Bronchial epithelial cell (primary cell): Measurements from ENCODE around the gene RCAN2. TPM values are rescaled to one million over a fixed set of nuclear protein-coding genes. Genes with fewer than 3 reads are reported as not detected.

Source experiments
- DNase-seq: peaks from one replicate; pipeline ENCODE4 v3.0.0-alpha.2; 2010; ENCODE audit warnings: low read depth
- FAIRE-seq: peaks from 2 replicates; lab custom pipeline; 2011; peaks lifted over from hg19 to GRCh38; lab: Jason Lieb, UNC
- H3K27me3 ChIP-seq: 2 replicates; pipeline ENCODE4 v1.5.1; 2011; ENCODE audit warnings: low read length; ENCODE audit not compliant: control insufficient read depth, insufficient read depth
- H3K36me3 ChIP-seq: 2 replicates; pipeline ENCODE4 v1.5.1; 2011; ENCODE audit warnings: low read length; ENCODE audit not compliant: control insufficient read depth, insufficient read depth
- H3K4me3 ChIP-seq: 2 replicates; pipeline ENCODE4 v1.5.1; 2011; ENCODE audit warnings: mild to moderate bottlenecking, low read depth, low read length, control low read depth
- total RNA-seq: library from RNA; depleted of rRNA; stranded (reverse); fragments of >200 nt; gene quantifications from 2 replicates; pipeline ENCODE4 v1.2.1, GENCODE V29; 2014
- TF ChIP-seq, protein P1 (sequence below): IDR thresholded peaks from 2 replicates; pipeline ENCODE4 v1.5.1; 2011; ENCODE audit warnings: mild to moderate bottlenecking, moderate library complexity, low read length, control low read depth, inconsistent platforms; ENCODE audit not compliant: insufficient read depth, severe bottlenecking

RCAN2 gene
- total RNA-seq, 1 donor from 2014 or later = under 0.01 TPM

- FAIRE-seq (no peak), DNase-seq (peak; percentile 73)
- Histone ChIP-seq H3K27me3 (no peaks in the 10 kb centered on the region), H3K36me3 (no peaks in the 10 kb centered on the region), H3K4me3 (no peak overlapping the region)
- TF ChIP-seq, protein P1, sequence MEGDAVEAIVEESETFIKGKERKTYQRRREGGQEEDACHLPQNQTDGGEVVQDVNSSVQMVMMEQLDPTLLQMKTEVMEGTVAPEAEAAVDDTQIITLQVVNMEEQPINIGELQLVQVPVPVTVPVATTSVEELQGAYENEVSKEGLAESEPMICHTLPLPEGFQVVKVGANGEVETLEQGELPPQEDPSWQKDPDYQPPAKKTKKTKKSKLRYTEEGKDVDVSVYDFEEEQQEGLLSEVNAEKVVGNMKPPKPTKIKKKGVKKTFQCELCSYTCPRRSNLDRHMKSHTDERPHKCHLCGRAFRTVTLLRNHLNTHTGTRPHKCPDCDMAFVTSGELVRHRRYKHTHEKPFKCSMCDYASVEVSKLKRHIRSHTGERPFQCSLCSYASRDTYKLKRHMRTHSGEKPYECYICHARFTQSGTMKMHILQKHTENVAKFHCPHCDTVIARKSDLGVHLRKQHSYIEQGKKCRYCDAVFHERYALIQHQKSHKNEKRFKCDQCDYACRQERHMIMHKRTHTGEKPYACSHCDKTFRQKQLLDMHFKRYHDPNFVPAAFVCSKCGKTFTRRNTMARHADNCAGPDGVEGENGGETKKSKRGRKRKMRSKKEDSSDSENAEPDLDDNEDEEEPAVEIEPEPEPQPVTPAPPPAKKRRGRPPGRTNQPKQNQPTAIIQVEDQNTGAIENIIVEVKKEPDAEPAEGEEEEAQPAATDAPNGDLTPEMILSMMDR = no peak
Observed at GRCh38 chr6:46184114-46184513, 307.1 kb downstream of the RCAN2 start.

GRCh38 chr6:46175976-46176375, 315.3 kb downstream of the RCAN2 start:
- Histone ChIP-seq H3K36me3 (no peaks in the 10 kb centered on the region), H3K4me3 (no peak overlapping the region), H3K27me3 (peaks cover 2% of the 10 kb centered on the region)
- FAIRE-seq (no peak), DNase-seq (peak; percentile 32)
- TF ChIP-seq, protein P1 = no peak

DNA sequence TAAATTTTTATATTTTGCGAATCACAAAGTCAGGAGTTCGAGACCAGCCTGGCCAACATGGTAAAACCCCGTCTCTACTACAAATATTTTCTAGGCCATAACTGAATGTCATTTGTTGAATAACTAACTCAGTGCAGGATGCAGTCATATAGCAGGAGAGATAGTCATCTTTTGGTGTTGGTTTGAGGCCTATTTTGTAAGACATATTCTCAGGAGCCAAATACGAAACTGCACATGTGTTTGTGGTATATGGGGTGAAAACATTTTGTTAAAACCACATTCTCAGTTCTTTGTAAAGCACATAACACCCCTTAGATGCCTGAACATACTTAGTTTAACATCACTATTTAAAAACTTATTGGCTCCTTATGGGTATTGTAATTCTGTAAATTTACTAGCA, 315.8 kb downstream of the RCAN2 start:
- DNase-seq (no peak), FAIRE-seq (no peak)
- TF ChIP-seq, protein P1 = no peak
- H3K27me3 ChIP-seq = peaks cover 2% of the 10 kb centered on the region
- H3K36me3 ChIP-seq = no peaks in the 10 kb centered on the region
- H3K4me3 ChIP-seq = no peak overlapping the region

DNA sequence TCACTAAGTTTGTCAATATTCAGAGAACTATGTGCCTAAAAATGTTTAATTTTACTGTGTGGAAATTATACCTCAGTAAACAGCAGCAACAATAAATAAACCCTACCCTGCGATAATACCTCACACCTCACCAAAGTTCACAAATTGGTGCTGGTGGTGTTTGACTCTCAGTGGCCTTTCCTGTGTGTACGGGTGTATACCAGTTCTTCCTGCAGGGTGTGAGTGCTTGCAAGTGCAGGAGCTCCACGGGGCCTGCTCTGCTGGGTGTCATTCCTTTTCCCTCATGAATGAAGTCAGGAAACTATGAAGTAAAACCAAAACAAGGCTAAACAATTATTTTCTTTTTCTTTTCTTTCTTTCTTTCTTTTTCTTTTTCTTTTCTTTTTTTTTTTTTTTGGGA, 316.3 kb downstream of the RCAN2 start:
- H3K4me3 ChIP-seq = no peak overlapping the region
- FAIRE-seq (no peak), DNase-seq (no peak)
- TF ChIP-seq, protein P1 = no peak
- peaks cover 2% of the 10 kb centered on the region for H3K27me3 ChIP-seq
- no peaks in the 10 kb centered on the region for H3K36me3 ChIP-seq

- TF ChIP-seq, protein P1 = no peak
- no peak overlapping the region for H3K4me3 ChIP-seq
- FAIRE-seq (no peak), DNase-seq (no peak)
- no peaks in the 10 kb centered on the region for H3K36me3 ChIP-seq
- H3K27me3 ChIP-seq = peaks cover 2% of the 10 kb centered on the region
Observed at GRCh38 chr6:46172176-46172575, 319.1 kb downstream of the RCAN2 start.

Other genes starting within 250 kb of the RCAN2 start
- 5.0 and 17.4 TPM in 2 replicates for gene CYP39A1, start 161.4 kb upstream of the RCAN2 start, total RNA-seq
- 5.3 and 13.8 TPM in 2 replicates for gene SLC25A27, start 161.5 kb upstream of the RCAN2 start, total RNA-seq
- gene TDRD6, start 196.4 kb upstream of the RCAN2 start, total RNA-seq = 0.26 TPM in 2 replicates
- gene PLA2G7, start 243.9 kb upstream of the RCAN2 start, total RNA-seq = not detected in 2 replicates